ENCODE results near the gene GLP1R.

DNA sequence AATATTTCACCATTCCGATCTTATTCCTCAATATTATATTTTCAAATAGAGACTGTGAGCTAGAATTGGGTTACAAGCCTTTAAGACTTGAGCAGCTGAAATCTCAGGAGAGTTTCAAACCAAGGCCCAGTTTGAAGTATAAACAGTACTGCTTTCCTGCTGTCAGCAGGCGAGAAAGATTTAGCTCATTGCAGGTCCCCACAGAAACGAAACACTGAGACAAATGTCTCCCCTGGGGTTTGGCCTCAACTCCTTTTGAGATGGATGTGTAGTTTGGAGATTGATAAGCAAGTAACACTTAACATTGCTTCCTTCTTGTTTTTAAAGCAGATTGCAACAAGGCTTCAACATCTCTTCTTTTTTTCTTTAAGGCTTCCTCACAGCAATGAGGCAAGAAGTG, 22.4 kb upstream of the GLP1R start:
- TF ChIP-seq CTCF (IDR thresholded peaks at IDR 0.05): no peak
- TF ChIP-seq EZH2 (IDR thresholded peaks at IDR 0.05; ENCODE audit: borderline replicate concordance, insufficient read depth, low read depth, low read length, poor library complexity, severe bottlenecking): no peak

Measured in B cell (primary cell).